PFSK-1 (cell line): ENCODE data around the gene PROCA1.

ENCODE experiments used
- FOXP2 ChIP-seq: optimal IDR thresholded peaks from 2 replicates; pipeline ENCODE3; 2011; ENCODE audit warnings: borderline replicate concordance, control low read depth, inconsistent platforms; ENCODE audit not compliant: insufficient read depth; ENCODE audit errors: extremely low read length, extremely low read depth
- POLR2AphosphoS5 ChIP-seq: IDR thresholded peaks from 2 replicates; pipeline ENCODE4 v1.6.1; 2012; ENCODE audit warnings: low read depth, mild to moderate bottlenecking, control low read depth, low read length, moderate library complexity
- REST ChIP-seq, 2 experiments: IDR thresholded peaks; 2 replicates each; pipeline versions ENCODE4 v1.6.1 to v1.8.0; 2011 to 2012; ENCODE audit warnings: low read depth in 2 of 2, low read length in 2 of 2, control low read depth in 1 of 2, inconsistent platforms in 1 of 2, mild to moderate bottlenecking in 1 of 2, moderate library complexity in 1 of 2; ENCODE audit not compliant: insufficient read depth in 1 of 2
- SIN3A ChIP-seq: IDR thresholded peaks from 2 replicates; pipeline ENCODE4 v1.6.1; 2012; ENCODE audit warnings: mild to moderate bottlenecking, low read length, moderate library complexity, borderline replicate concordance; ENCODE audit not compliant: insufficient read depth
- TAF1 ChIP-seq: IDR thresholded peaks from 2 replicates; pipeline ENCODE4 v1.6.1; 2012; ENCODE audit warnings: low read length, control low read depth, borderline replicate concordance; ENCODE audit not compliant: insufficient read depth

GRCh38 chr17:28723159-28723835 is 11.6 kb upstream of the PROCA1 start:
- TF ChIP-seq TAF1 (no peak), POLR2AphosphoS5 (peak; percentile 72), REST (IDR thresholded peaks at IDR 0.05; ENCODE audit: insufficient read depth in 1 of 2, low read depth in 2 of 2, low read length in 2 of 2) (no peak), SIN3A (no peak), FOXP2 (no peak)
